Stimulated activated CD8-positive, alpha-beta memory T cell treated with anti-CD3 and anti-CD28 coated beads, Interleukin-7, amount 100 ng/mL, for 24 hours (primary cell): ENCODE data around the gene DLG2.
"Not testable (repeated sequence)": the region's sequence is repeated elsewhere in the genome, so short reads cannot be mapped to it uniquely, and the experiment has no call there.

Experiments
- DNase-seq: peaks from one replicate; pipeline ENCODE4 v3.0.0-alpha.2; 2020; ENCODE audit warnings: low read depth

Gene DLG2

DNA sequence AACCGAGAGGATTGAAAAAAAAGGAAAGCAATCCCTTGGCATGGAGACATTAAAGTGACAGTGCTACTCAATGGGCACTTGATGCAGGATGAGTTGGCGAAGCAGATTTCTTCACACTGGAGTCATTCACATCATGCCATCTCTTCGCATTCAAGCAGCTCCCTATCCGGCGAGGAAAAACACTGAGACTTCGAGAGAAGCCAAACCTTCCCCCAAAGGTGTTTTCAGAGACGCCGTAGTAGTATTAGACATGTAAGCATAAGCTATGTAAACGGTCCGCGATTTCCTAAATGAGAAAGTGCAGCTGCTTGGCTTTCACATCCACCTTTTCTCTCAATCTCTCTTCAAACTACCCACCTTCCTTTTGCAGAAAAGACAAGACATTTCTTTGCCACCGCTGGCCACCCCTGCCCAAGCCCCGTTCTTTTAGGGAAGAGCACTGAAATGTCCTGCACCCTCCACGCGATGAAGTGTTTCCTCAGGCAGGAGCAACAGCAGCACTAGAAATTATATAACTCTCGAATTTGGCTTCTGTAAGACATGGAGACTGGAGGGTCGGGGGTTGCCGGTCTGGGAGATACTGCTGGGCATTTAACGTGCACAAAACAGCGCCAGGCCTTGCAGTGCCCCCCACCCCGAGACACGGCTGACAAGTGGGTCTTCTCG is at the start of gene DLG2:
DLG2 (minus strand) TSS at position 13 of the 666 bp plus-strand sequence.
- DNase-seq: no peak

DNA sequence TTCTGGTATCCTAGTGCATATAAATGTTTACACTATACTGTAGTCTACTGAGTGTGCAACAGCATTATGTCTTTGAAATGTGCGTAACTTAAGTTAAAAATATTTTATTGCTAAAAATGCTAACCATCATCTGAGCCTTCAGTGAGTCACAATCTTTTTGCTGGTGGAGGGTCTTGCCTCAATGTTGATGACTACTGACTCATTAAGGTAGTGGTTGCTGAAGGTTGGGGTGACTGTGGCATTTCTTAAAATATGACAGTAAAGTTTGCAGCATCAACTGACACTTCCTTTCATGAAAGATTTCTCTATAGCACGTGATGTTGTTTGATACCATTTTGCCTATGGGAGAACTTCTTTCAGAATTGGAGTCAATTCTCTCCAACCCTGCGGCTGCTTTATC is 46.2 kb upstream of the DLG2 start:
- DNase-seq: no peak

DNA sequence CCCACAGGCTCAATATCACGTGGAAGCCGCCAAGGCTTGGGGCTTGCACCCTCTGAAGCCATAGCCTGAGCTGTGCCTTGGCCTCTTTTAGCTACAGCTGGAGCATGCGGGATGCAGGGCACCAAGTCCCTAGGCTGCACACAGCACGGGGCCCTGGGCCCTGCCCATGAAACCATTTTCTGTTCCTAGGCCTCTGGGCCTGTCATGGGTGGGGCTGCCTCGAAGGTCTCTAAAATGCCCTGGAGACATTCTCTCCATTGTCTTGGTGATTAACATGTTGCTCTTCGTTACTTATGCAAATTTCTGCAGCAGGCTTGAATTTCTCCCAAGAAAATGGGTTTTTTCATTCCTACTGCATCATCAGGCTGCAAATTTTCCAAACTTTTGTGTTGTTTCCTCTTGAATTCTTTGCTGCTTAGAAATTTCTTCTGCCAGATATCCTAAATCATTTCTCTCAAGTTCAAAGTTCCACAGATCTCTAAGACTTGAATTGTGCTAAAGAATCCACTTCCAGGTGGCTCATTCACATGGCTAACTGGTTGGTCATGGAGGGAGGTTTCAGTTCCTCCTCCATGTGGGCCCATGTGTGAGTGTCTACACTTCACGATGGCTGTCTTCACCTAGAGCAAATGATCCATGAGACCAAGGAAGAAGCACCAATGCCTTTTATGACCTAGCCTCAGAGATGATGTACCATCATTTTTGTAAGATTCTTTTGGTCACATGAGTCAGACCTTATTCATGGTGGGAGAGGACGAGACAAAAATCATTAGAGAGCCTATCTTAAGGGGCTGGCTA is 45.2 kb upstream of the DLG2 start:
- DNase-seq: no peak

DNA sequence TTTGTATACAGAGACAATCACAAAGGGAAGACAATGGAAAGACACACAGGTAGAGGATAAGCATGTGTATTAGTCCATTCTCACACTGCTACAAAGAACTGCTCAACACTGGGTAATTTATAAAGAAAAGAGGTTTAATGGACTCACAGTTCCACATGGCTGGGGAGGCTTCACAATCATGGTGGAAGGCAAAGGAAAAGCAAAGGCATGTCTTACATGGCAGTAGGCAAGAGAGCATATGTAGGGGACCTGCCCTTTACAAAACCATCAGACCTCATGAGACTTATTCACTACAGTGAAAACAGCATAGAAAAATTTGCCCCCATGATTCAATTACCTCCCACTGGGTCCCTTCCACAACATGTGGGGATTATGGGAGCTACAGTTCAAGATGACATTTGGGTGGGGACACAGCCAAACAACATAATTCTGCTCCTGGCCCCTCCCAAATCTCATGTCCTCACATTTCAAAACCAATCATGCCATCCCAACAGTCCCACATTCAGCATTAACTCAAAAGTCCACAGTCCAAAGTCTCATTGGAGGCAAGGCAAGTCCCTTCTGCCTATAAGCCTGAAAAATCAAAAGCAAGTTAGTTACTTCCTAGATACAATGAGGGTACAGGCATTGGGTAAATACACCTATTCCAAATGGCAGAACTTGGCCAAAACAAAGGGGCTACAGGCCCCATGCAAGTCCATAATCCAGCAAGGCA is 44.0 kb upstream of the DLG2 start:
- not testable (repeated sequence) for DNase-seq

DNA sequence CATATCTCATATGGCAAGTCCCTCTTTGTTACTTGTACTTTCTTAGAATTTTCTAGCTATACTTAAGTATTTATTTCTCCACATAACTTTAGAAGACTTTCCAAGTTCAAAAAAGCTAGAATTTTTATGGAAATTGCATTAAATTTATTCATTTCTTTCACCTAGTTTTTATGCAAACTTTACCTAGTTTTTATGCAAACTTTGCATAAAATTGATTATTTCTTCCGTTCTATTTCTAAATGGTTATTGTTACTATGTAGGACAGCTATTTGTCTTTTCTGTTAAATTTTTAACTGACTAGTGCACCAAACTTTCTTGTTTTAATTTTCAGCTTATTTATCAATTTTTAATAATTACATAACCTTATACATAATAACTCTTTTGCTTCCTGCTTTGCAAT is 41.0 kb upstream of the DLG2 start:
- DNase-seq: no peak

DNA sequence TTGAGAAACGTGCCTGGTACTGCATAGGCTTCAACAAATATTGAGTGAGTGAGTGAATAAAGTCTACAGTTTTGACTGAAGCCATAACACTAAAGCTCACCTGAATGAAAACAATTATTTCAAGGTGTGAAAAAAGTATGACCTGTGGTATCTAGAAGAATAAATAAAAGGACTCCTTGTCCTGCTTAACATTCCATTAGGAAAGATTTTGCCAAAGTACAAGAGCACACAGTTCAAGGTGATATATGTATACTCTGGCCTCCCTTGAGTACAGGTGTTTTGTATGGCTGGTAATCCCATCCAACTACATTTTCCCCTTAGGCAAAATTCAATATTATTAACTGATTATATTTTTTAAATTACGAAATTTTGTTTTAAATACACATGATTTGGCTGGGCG is 39.5 kb upstream of the DLG2 start:
- DNase-seq: no peak

DNA sequence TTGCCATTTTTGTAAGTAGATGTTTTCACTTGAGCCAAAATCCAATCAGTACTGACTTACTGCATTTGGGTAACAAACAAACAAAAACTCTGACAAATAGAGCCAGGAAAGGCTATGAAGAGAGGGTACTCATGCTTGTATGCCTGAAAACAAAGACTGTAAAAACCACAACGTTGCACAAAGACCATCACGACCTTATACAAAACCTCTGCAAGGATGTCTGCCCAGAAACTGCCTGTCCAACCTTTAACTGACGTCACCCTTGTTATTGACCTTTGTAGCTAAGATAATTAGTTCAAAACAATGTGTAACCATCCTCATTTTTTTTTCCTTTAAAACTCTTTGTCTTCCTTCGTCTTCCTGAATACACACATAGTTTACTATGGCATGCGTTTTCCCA is 38.6 kb upstream of the DLG2 start:
- no peak for DNase-seq

DNA sequence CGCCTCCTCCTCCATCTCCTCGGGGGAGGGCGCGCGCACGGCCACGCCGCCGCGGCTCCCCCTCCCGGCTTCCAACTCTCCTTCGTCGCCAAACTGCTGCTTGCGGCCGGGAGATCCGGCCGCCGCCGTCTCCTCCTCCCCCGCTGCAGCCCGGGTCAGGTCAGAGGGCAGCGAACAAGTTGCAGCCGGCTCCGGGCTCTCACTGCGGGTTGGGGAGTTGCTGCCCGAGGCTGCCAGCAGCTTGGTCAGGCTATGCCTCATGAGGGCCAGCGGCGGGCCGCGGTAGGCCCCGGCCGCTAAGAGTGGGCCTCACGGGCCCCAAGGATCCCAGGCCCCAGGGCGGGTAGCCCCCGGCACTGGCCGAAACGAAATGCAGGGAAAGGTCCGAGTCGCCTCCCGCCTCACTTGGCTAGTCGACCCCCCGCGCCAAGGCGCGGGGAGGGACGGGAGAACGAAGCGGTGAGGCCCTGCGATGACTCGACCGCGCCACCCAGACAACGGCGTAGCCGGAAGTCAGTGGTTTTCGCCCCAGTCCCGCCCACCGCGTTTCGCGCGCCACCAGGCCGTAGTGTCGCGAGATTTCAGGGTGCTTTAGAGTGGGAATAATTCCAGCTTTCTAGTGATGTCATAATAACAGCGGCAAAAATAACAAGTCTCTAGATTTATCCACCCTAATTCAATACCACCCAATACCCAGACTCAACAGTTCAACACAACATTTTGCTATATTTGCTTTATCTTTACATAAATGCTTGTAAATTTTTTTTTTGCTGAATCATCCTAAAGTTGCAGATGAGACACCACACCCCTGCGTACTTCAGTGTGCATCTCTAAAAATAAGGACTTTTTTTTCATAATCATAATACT is 37.7 kb upstream of the DLG2 start, which contains the start of gene CREBZF:
CREBZF (minus strand) TSS at position 515 of the 867 bp plus-strand sequence; CDS start at position 261, 254 bp downstream.
- DNase-seq: peak; percentile 88

DNA sequence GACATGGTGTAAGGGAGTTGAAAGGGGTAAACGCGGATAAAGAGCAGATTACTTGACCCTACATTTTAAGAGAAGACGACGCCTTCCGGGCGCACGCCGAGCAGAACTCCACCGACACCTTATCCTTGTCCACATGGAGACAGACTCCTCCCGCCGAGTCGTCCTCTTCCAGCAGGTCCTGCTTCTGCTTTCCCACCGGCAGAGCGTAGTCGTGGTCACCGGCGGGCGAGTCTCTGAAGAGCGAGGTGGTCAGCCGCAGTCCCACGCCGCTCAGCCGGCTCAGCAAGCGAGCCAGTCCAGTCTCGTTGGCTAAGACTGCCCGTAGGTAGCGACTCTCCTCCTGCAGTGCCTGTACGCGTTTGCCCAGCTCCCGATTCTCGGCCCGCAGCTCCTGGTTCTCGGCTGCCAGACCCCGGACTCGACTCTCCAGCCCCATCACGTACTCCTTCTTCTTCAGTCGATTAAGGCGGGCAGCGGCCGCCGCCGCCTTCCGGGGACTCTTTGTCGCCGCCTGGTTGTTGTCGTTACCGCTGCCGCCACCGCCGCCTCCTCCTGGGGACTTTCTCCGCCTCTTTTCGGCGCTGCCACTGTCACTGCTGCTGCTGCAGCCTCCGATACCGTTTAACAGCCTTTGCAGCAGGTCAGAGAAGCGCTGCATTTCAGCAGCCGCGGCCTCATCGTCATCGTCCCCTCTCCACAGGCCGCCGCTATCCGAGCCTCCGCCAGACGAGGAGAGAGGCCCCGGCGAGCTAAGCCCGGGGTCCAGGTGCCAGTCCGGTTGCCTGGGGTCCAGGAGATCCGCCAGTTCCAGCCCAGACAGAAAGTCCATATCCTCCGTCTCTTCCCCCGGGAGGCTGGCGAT is 36.8 kb upstream of the DLG2 start:
- peak; percentile 73 for DNase-seq

DNA sequence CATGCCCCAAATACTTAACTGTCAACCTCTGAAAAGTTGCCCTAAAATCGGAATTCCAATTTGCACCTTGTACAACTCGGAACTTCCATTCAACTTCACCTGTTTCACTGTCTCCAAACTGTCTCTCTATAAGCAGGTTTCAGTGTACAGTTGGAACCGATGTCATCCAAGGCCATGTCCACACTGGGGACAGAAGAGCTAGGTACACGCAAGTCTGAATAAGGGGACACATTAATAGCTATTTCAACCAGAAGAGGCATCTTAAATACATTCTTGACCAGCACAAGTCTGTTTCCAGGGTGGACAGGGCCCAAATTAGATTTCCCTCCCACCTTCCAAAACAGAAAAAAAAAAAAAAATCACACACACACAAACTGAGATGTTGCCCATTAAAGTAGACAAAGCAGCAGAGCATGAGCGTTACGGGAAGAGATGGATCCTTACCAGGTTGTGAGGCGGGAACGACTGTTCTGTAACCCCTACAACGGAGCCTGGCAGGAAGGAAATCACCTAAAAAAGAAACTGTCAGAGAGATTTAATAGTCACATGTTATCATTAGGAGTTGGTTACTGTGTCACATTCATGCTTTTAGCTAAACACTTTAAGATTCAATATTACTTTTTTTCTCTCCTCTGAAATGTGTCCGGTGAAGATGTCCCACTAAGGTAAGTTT is 36.1 kb upstream of the DLG2 start:
- no peak for DNase-seq

DNA sequence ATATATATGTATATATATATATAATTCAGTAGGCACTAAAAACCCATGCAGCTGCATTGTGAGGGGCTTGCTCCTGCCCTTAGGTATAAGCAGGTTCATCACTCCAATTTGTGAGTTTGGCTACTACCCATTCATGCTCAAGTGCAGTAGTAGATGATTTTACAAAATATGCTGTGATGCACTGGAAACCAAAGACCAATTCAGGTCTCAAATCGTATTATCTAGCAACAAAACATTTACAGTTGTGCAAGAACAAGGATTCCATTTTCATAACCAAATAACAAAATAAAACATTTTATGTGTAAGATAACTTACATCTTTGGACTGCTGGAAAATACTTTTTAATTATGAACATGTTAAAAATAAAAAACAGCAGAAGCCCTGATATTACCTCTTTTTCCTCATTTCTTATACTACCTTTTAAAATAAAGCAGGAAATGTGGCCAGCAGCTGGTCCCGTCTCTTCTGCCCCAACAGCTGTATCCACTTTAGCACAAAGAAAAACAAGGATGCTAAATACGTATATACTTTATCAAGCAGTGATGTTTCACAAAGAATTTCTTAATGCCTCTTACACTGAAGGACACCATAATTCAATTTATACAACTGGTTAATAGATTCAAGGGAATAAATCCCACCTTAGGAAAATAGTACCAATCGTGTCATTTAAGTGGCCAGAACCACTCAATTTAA is 35.0 kb upstream of the DLG2 start:
- DNase-seq: no peak

DNA sequence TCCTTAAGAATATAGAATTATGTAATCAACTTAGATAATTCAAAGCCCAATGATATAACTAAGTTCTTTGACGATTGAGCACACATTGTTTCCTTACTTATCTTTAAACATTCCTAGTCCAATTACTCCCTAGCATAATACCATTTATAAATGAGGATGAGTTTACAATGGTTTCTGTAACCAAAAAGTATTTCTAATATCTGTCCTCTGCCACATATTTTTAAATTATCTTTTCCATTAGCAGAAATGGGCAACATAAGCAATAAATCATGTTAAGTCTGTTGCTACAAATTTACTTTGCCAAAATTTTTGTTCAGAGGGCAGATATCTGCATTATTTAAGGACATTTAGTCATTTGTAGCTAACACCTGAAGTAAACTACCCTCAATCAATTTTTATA is 31.0 kb upstream of the DLG2 start:
- no peak for DNase-seq

DNA sequence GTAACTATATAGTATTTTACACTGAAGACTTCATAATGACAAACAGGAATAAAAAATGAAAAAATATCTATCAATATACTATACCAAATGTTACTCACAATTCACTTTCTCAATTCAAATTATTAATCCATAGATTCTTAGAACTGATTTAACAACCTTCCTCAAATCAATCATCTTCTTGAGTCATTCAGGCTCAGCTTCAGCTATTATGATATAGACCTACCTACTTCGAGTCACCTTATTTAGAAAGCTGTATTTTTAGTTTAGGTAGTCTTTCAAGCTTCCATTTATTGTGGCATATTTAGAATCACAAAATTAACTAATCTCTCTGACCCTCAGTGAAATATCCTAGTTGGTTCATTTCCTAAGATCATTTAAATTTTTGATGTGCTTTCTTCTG is 29.6 kb upstream of the DLG2 start:
- no peak for DNase-seq

DNA sequence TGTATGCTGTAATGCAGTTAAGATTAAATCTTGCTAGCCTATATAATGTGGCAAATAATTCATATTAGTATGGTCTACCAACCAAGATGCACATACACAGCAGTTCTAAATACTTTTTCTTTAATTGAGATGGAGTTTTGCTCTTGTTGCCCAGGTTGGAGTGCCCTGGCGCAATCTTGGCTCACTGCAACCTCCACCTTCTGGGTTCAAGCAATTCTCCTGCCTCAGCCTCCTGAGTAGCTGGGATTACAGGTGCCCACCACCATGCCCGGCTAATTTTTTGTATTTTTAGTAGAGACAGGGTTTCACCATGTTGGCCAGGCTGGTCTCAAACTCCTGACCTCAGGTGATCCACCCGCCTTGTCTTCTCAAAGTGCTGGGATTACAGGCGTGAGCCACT is 27.2 kb upstream of the DLG2 start:
- not testable (repeated sequence) for DNase-seq

DNA sequence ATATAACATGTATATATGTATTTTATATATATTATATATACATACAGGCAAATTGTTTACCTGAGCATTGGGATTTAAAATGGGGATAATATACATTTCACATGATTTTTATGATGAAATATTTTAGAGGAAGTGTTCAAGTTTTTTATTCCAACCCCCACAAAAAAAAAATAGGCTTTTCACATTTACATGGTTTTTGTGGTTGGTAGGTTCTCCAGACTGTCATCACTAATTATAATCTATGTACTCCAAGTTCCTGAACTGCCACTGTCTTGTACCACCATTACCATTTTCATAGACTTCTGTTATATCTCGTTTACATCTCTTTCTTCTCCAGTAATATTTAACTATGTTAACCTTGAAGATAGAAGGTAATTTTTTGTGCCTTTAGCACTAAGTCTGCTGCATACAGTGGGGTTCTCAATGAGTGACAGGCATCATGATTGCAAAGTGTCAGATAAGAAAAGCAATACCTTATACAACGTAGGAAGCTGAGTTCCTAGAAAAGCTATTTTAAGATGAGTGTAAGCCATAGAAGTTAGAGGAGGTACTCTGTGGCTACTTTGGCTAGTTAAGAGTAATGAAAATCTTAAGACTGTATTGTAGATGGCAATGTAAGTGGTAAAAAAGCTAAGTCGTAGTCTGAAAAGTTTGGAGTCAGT is 25.8 kb upstream of the DLG2 start:
- DNase-seq: no peak

DNA sequence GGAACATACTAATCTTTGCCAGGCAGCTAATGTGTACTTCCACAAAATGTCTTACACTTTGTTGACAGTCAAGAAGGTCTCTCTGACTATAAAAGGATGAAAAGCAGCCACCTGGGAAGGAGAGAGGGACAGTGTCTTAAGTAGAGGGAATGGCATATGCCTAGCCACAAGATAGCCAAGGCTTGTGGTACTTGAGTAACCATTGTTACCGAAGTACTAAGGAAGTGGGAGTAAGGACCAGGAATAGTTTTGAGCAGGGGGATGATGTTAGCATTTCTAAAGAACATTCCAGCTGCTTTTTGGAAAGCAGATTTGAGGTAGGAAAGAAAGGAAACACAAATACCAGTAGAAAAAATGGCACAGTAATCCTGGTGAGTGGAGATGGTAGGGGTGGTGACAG is 24.0 kb upstream of the DLG2 start:
- DNase-seq: no peak

DNA sequence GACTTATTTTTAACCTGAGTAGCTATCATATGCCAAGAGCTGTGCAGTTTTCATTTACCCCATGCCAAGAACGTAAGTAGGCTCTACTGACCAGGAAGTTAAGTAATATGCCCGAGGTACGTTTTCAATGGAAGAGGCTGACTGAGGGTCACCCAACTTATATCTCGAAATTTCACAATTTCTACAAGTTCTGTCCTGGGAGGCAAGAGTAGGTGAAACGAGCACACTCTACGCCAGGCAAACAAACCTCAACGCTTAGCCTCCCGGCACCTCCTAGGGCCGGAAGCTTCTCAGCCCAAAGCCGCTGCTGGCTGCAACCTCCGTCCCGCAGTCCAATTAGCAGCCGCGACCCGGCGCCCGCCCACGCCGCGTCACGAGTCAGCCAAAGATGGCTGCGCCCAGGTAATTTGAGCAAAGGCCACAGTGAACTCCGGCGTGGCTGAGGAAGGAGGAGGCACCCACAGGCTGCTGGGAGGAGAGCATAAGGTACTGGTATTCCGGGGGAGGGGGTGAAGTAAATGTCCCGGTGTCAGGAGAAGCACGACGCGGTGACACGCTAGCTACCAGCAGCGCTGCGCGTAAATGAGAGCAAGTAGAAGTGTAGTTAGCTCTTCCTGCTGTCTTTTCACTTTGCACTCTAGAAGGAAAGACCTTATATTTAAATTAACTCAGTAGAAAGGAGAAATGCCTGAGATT is 20.6 kb upstream of the DLG2 start, which contains the start of gene TMEM126A:
TMEM126A (plus strand) TSS at position 364 of the 696 bp plus-strand sequence. CDS start 2,289 bp downstream, outside the sequence.
- DNase-seq: peak; percentile 81

DNA sequence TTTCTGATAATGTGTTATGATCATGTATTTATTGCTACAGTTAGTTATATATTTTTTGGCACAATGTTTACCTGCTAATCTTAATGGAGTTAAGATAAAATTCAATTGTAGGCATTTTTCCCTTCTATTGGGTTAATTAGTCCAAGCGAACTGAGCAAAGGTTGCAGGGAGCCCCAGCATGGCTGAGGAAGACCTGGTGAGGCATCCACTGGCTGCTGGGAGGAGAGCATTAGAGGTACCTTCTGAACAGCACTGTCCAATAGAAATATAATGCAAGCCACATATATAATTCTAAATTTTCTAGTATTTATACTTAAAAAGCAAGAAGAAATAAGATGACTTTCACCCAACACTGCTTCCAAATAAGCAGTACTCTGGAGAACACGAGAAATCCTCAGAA is 19.9 kb upstream of the DLG2 start:
- DNase-seq: no peak
